Activated CD8-positive, alpha-beta memory T cell treated with anti-CD3 and anti-CD28 coated beads, Interleukin-2, amount 50 U/mL, for 1 hour (primary cell): ENCODE data around the gene CBX3.
"Not testable (repeated sequence)": the region's sequence is repeated elsewhere in the genome, so short reads cannot be mapped to it uniquely, and the experiment has no call there.

ENCODE experiments used
- DNase-seq: peaks from one replicate; pipeline ENCODE4 v3.0.0-alpha.2; 2020; ENCODE audit errors: extremely low read depth

The CBX3 gene

DNA sequence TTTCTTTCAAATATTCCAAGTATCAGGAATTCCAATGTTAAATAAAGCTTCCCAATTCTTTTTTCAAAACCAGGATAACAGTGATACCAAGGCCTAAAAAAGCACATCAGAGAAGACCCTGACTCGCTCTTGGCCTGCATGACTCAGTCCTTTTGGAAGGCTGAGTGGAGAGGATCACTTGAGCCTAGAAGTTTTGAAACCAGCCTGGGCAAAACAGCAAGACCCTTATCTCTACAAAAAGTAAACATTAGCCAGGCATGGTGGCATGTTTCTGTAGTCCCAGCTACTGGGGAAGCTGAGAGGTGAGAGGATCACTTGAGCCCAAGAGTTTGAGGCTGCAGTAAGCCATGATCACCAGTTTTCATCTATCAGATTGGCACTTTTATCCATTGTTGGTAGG is 30.9 kb upstream of the CBX3 start:
- no peak for DNase-seq

DNA sequence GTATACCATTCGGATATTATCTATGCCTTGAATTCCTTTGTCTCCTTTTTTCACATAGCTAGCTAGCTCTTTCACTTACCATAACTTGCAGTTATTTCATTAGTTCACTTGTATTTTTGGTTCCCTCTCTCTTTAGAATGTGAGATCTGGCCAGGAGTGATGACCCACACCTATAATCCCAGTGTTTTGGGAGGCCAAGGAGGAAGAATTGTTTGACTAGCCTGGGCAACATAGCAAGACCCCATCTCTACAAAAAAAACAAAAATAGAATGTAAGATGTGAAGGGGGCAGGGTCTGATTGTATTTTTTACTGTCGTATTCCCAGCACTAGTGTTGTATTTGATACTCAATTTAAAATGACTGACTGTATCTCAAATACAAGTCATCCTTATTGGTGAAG is 29.9 kb upstream of the CBX3 start:
- no peak for DNase-seq

DNA sequence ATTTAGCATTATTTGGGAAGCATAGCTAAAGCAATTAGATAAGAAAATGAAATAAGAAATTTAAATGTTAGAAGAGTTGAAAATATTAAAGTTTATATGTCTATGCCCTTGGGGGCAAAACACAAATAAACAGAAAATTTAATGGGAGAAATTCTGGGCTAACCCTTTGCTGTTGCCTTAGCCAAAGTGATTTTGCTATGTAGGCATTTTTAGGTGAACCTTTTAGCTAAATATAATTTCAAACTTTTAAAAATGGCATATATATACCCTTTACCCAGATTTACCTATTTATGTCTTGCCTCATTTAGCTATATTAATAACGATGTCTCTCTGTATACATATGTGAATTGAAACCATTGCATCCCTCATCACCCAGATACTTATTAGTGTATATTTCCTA is 29.5 kb upstream of the CBX3 start:
- no peak for DNase-seq

DNA sequence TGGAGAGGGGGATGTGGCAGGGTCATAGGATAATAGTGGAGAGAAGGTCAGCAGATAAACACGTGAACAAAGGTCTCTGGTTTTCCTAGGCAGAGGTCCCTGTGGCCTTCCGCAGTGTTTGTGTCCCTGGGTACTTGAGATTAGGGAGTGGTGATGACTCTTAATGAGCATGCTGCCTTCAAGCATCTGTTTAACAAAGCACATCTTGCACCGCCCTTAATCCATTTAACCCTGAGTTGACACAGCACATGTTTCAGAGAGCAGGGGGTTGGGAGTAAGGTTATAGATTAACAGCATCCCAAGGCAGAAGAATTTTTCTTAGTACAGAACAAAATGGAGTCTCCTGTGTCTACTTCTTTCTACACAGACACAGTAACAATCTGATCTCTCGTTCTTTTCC is 25.6 kb upstream of the CBX3 start:
- DNase-seq: not testable (repeated sequence)

DNA sequence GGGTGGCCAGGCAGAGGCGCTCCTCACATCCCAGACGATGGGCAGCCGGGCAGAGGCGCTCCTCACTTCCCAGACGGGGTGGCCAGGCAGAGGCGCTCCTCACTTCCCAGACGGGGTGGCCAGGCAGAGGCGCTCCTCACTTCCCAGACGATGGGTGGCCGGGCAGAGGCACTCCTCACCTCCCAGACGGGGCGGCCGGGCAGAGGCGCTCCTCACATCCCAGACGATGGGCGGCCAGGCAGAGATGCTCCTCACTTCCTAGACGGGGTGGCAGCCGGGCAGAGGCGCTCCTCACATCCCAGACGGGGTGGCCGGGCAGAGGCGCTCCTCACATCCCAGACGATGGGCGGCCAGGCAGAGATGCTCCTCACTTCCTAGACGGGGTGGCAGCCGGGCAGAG is 24.8 kb upstream of the CBX3 start:
- not testable (repeated sequence) for DNase-seq

DNA sequence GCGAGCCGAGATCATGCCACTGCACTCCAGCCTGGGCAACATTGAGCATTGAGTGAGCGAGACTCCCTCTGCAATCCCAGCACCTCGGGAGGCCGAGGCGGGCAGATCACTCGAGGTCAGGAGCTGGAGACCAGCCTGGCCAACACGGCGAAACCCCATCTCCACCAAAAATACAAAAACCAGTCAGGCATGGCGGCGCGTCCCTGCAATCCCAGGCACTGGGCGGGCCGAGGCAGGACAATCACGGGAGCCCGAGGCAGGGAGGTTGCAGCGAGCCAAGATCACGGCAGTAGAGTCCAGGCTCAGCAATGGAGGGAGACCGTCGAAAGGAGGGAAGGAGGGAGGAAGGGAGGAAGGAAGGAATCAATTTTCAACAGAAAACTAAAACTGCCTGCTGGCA is 24.3 kb upstream of the CBX3 start:
- DNase-seq: not testable (repeated sequence)

DNA sequence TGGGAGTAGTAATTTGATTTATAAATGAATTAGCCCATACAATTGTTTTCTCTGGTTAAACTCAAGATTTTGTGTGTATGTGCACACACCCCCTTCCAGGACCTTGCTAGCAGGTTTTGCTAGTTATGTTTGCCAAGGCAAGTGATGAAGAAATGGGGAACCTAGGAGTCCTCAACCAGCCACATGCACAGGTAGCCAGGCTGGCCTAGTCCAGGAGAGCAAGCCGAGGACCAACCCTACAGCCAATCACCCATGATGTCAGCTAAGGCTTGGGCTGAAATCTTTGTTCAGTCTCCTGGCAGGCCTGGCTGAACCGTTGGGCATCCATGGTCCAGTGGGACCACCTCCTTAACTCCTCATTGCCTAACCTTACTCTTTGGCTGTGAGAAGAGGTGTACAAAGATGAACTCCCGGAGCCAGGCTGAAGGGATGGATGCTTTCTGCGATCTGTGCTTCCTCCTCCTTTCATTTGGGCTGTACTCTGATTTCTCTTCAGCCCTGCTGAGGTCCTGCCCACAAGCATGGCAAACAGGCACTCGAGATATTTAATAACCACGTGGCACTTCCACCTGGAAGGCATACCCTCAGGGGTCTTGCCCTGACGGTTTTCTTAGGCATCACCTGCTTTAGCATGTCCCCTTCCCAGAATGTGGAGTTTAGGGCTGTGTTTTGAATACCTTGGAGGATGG is 23.1 kb upstream of the CBX3 start:
- DNase-seq: no peak

DNA sequence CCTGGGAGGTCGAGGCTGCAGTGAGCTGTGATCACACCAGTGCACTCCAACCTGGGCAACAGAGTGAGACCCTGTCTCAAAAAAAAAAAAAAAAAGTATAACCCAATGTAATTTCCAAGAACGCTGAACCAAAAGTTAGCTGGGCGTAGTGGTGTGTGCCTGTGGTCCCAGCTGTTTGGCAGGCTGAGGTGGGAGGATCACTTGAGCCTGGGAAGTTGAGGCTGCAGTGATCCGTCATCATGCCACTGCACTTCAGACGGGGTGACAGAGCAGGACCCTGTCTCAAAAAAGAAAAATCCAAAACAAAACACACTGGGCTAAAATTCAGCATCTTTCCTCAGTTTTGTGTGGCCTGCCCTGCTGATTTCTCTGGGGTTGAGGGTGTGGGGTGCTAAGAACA is 22.1 kb upstream of the CBX3 start:
- no peak for DNase-seq

DNA sequence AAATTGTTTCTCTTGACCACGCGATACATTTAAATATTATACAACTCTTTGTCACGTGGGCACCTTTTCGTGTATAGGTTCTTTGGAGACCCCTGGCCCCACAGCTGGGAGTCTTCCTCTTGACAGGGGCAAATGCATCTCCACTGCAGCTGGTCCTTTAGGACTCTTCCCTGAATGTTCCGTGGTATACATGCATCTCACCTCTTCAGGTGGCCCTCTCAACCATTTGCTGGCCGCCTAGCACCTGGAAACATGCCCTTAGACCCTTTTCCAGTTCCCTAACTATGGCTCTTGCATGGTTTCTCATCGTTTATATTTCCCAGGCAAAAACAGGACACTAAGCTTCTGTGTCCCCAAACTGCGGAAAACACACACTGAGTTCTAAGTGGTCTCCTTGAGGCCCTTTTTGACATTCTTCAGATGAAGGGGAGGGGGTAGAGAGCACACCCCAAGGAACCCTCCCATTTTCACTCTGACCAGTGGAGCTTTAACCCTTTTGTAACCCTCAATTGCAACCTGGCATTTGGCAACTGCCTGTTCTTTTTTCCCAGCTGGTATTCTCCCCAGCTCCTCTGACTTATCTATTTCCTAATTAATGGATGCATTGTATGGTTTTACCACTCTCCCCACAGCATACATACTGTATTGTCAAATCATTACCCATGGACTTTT is 21.6 kb upstream of the CBX3 start:
- no peak for DNase-seq

DNA sequence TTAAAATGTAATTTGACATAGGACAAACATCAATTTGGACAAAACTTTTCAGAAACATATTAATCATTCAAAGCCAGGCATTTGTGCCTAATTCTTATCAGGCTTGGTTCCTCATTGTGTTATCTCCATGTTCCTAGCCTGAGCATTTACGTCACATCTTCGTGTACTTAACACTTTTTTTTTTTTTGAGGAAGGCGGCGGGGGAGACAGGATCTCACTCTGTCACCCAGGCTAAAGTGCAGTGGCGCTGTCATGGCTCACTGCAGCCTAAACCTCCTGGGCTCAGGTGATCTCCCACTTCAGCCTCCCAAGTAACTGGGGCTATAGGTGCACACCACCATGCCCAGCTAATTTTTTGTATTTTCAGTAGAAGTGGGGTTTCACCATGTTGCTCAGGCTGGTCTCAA is 20.8 kb upstream of the CBX3 start:
- no peak for DNase-seq

DNA sequence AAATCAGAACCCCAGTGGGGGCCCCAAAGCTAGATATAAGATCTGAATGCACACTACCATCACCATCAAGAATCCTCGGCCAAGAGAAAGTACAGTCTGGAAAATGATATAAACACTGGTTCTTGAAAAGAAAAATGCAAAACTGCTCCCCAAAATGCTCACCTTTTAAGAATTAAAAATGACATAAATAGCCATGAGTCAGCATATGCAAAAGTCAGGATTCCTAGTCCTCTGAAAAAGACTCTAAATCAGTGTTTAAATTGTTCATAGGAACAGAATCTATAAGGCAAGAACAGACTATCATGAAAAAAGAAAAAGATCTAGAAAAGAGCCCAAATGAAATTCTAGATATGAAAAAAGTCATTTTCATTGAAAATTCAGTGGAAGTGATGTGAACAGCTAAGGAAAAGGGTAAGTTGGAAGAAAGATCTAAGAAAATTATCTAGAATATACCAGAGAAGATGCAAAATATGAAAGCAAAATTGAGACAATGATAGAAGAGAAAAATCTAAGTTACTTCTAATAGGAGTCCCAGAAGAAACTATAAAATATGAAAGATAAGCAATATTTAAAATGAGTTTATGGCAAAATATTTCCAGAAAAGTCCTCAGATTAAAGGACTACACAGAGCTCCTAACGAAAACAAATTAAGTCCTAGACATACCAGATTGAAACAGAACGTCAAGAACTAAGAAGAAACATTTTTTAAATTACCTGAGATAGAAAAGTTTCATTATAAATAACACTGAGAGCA is 19.9 kb upstream of the CBX3 start:
- DNase-seq: no peak

DNA sequence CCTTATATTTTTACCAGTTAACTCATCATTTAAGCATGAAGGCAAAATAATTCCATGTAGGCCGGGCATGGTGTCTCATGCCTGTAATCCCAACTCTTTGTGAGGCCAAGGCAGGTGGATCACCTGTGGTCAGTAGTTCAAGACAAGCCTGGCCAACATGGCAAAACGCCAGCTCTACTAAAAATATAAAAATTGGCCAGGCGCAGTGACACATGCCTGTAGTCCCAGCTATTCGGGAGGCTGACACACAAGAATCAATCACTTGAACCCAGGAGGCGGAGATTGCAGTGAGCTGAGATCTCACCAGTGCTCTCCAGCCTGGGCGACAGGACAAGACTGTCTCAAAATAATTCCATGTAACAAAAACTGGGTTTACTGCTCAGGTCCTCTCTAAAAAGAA is 19.3 kb upstream of the CBX3 start:
- DNase-seq: no peak

DNA sequence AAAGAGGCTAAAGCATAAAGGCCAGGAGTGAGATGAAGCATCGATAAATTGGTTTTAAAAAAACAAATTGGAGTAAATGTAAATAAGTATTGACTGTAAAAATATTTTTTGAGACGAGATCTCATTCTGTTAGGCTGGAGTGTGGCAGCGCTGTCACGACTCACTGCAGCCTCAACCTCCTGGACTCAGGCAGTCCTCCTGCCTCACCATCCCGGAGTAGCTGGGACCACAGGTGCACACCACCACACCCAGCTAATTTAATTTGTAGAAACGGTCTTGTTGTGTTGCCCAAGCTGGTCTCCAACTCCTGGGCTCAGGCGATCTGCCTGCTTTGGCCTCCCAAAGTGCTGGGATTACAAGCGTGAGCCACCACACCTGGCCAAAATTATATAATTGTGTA is 18.8 kb upstream of the CBX3 start:
- DNase-seq: no peak

DNA sequence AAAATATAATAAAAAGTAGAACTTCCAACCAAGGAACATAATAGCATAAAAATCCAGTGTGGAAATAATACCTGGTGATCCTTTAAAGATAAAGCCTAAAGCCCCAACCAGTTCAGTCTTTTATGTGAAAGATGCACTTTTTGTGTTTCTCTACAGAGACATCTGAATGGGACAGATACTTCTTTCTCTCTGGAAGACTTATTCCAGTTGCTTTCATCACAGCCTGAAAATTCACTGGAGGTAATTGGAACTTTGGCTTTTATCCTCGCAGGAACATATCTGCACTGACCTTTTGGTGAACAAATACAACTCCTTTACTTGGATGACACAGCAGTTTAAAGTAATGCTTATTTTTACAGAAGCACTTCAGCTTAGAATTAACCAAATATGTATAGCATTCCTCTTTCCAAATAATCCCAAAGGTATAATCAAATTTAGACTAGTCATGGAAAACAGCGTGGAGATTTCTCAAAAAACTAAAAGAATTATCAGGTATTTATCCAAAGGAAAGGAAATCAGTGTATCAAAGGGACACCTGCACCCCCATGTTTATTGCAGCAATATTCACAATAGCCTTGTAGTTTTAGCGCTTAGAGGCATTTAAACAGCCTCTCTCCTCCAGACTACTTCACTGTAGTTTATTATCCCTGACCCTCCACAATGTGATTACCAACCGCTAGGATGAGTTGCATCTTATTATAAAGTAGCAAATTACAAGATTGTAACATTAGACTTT is 17.8 kb upstream of the CBX3 start:
- no peak for DNase-seq

DNA sequence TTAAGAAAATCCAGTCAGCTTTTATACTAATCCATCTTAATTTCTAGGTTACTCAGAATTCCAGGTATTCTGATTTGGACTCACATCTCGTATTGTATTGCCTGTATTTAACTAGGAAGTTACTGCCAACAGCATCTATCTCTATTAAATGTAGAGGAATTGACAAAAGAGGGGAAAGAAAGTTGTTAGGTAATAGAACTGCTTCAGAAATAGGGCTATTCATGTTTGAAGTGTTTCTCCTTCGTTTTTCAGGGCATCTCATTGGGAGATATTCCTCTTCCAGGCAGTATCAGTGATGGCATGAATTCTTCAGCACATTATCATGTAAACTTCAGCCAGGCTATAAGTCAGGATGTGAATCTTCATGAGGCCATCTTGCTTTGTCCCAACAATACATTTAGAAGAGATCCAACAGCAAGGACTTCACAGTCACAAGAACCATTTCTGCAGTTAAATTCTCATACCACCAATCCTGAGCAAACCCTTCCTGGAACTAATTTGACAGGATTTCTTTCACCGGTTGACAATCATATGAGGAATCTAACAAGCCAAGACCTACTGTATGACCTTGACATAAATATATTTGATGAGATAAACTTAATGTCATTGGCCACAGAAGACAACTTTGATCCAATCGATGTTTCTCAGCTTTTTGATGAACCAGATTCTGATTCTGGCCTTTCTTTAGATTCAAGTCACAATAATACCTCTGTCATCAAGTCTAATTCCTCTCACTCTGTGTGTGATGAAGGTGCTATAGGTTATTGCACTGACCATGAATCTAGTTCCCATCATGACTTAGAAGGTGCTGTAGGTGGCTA is 17.1 kb upstream of the CBX3 start:
- DNase-seq: not testable (repeated sequence)

DNA sequence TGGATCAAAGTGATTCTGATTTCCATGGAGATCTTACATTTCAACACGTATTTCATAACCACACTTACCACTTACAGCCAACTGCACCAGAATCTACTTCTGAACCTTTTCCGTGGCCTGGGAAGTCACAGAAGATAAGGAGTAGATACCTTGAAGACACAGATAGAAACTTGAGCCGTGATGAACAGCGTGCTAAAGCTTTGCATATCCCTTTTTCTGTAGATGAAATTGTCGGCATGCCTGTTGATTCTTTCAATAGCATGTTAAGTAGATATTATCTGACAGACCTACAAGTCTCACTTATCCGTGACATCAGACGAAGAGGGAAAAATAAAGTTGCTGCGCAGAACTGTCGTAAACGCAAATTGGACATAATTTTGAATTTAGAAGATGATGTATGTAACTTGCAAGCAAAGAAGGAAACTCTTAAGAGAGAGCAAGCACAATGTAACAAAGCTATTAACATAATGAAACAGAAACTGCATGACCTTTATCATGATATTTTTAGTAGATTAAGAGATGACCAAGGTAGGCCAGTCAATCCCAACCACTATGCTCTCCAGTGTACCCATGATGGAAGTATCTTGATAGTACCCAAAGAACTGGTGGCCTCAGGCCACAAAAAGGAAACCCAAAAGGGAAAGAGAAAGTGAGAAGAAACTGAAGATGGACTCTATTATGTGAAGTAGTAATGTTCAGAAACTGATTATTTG is 16.3 kb upstream of the CBX3 start:
- no peak for DNase-seq

DNA sequence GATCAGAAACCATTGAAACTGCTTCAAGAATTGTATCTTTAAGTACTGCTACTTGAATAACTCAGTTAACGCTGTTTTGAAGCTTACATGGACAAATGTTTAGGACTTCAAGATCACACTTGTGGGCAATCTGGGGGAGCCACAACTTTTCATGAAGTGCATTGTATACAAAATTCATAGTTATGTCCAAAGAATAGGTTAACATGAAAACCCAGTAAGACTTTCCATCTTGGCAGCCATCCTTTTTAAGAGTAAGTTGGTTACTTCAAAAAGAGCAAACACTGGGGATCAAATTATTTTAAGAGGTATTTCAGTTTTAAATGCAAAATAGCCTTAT is 15.7 kb upstream of the CBX3 start:
- no peak for DNase-seq

DNA sequence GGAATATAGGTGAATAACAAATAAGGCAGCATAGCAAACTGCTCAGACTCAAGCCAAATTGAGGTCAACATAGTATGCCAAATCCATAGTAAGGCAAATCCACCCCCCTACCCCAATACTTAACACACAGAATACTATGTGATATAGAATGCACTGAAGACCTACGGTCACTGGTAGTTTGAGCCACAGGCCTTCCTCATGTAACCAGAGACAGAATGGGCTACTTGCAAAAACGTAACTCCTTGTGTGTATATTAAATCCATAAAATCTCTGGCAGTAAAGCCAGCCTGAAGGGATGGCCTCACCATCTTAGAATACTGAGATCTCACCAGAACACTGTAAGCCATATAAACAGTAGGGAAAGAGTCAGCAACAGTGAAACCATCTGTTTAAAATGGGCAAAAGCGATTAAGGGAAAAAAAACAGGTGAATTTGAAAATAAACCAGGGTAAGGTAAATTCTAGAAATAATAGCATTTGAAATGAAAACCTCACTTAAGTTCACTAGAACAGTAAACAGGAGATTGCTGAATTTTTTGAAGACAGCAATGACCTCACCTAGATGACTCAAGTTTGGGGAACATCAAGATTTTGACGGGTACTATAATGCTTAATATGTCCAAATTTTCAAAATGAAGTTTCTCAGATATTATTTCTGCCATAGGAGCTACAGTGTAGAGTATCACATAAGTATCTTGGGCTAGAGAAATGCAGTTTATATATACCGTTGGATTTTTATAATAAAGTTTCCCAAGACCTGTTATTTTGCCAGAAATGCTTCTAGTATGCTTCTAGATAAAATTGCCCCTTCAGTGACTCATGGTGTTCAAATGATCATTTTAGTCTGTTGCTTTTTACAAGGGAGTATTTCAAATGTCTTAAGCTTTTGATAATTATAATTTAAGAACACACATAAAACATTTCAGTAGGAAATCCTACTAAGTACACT is 14.9 kb upstream of the CBX3 start:
- DNase-seq: no peak

DNA sequence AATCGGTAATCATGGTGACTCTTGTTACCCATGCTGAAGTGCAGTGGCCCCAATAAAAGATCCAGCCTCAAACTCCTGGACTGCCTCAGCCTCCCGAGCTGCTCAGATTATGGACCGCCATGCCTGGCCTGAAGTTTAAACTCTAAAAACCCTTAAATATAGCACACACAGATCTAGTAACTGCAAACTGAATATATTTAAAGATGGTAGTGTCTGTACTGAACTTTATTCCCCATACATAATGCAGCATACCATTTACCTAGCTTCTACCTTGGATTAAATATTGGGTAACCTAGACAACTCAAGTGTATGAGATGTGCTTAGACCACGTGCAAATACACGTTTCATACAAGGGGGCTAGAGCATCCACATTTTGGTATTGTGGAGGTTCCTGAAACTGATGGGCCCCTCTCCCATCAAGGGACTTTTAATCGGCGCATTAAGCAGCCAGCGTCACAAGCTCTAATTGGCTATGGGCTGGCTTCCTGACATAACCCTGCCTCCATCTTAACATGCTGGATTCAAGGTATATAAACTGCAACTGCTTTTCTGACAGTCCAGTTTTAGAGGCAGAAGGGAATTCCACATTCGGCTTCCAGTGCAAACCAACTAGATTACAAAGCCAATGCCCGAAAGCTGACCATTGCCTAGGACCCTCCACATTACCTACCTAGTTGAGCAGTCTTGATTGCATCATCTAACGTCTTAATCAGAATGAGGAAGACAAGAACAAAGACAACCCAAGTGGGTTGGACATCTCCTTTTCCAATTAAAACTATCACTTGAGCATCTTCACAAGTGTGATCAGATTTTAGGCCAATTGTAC is 14.0 kb upstream of the CBX3 start:
- DNase-seq: no peak
